OCI-LY7 (cell line): ENCODE data around the gene TRPC1. TPM values are rescaled to one million over a fixed set of nuclear protein-coding genes. Genes with fewer than 3 reads are reported as not detected.

Experiments
- Bru-seq: library from RNA; stranded (reverse); fragments of 400-500 nt; gene quantifications from one replicate; lab custom pipeline; 2021; lab: Mats Ljungman, UMichigan
- BruChase-seq, 2 experiments: library from RNA; stranded (reverse); fragments of 400-500 nt; gene quantifications; one replicate each; lab custom pipeline; 2021; lab: Mats Ljungman, UMichigan
- BruUV-seq: library from RNA; stranded (reverse); fragments of 400-500 nt; replicated peaks from 2 replicates; lab custom pipeline; 2021; lab: Mats Ljungman, UMichigan
- CTCF ChIA-PET: fragments of 300-600 bp; sonication (Branson Sonifier 250); formaldehyde crosslinking; loops from one replicate; lab custom pipeline; 2022; ENCODE audit warnings: antibody characterized with exemption; ENCODE audit not compliant: unreplicated experiment; lab: Charles Lee
- POLR2A ChIA-PET: fragments of 300-600 bp; sonication (Branson Sonifier 250); formaldehyde crosslinking; loops from one replicate; lab custom pipeline; 2022; ENCODE audit warnings: antibody characterized with exemption; lab: Charles Lee
- DNase-seq: peaks from one replicate; pipeline ENCODE4 v3.0.0-alpha.2; 2015; ENCODE audit warnings: low spot score
- H2AFZ ChIP-seq: fragments of 200-600 bp; sonication (generic), shearing (Covaris generic); 2 replicates; pipeline ENCODE4 v1.6.1; 2014; ENCODE audit warnings: mild to moderate bottlenecking, antibody characterized with exemption, low read length, moderate library complexity
- H3K27ac ChIP-seq: fragments of 200-600 bp; sonication (generic); 2 replicates; pipeline ENCODE4 v1.5.1; 2014; ENCODE audit warnings: mixed run types, low read depth, mild to moderate bottlenecking, moderate library complexity, low read length, inconsistent platforms; ENCODE audit not compliant: poor library complexity, severe bottlenecking
- H3K36me3 ChIP-seq: fragments of 200-600 bp; sonication (generic); 2 replicates; pipeline ENCODE4 v1.6.1; 2014; ENCODE audit warnings: mild to moderate bottlenecking, antibody characterized with exemption, low read length, moderate library complexity, mixed read lengths; ENCODE audit not compliant: insufficient read depth
- H3K4me1 ChIP-seq: fragments of 200-600 bp; sonication (generic); 2 replicates; pipeline ENCODE4 v1.5.1; 2014; ENCODE audit warnings: mild to moderate bottlenecking, low read length; ENCODE audit not compliant: insufficient read depth, poor library complexity, severe bottlenecking
- H3K4me2 ChIP-seq: fragments of 200-600 bp; sonication (generic); 2 replicates; pipeline ENCODE4 v1.6.1; 2014; ENCODE audit warnings: mild to moderate bottlenecking, low read length
- H3K4me3 ChIP-seq: fragments of 200-600 bp; sonication (generic); 2 replicates; pipeline ENCODE4 v1.5.1; 2014; ENCODE audit warnings: mild to moderate bottlenecking, low read depth, low read length; ENCODE audit not compliant: poor library complexity, severe bottlenecking
- H3K79me2 ChIP-seq: fragments of 200-600 bp; sonication (generic); 2 replicates; pipeline ENCODE4 v1.6.1; 2016; ENCODE audit warnings: low read depth, mild to moderate bottlenecking, low read length, moderate library complexity, mixed read lengths; ENCODE audit not compliant: insufficient read depth
- H3K9me2 ChIP-seq: fragments of 200-600 bp; sonication (generic); 2 replicates; pipeline ENCODE4 v1.6.1; 2016; ENCODE audit warnings: mild to moderate bottlenecking, low read length, mixed read lengths; ENCODE audit not compliant: insufficient read depth
- H3K9me3 ChIP-seq: fragments of 200-600 bp; sonication (generic); 2 replicates; pipeline ENCODE4 v1.6.1; 2014; ENCODE audit warnings: mild to moderate bottlenecking, mixed run types, low read length, mixed read lengths
- H4K20me1 ChIP-seq: fragments of 200-600 bp; sonication (generic); 2 replicates; pipeline ENCODE4 v1.6.1; 2014; ENCODE audit warnings: mild to moderate bottlenecking, antibody characterized with exemption, low read length, moderate library complexity, mixed read lengths; ENCODE audit not compliant: insufficient read depth
- EZH2phosphoT487 ChIP-seq: fragments of 200-600 bp; sonication (generic); IDR thresholded peaks from 2 replicates; pipeline ENCODE4 v1.6.1; 2018; ENCODE audit warnings: low read depth, borderline replicate concordance, mild to moderate bottlenecking, mixed run types, antibody characterized with exemption, low read length, moderate library complexity, mixed read lengths
- intact Hi-C: fragments of 100-400 bp; cut with micrococcal nuclease; formaldehyde crosslinking; loops from one replicate; pipeline ENCODE4 v1.10.0; 2022; ENCODE audit not compliant: unreplicated experiment
- long read RNA-seq: library from polyadenylated mRNA; stranded (forward); transcript quantifications from one replicate; pipeline ENCODE4 v2.0.0, GENCODE V29; 2022
- total RNA-seq, 2 experiments: library from RNA; depleted of rRNA in 1 of 2; stranded (reverse); fragments of >200 nt in 1 of 2; shearing (Covaris generic) in 1 of 2; gene quantifications; 2 replicates each; pipeline ENCODE4 v1.2.3, GENCODE V29; 2014 to 2022
- TF ChIP-seq, protein P1 (sequence below): fragments of 200-600 bp; sonication (generic); conservative IDR thresholded peaks from 2 replicates; pipeline ENCODE4 v1.5.1; 2014; ENCODE audit warnings: mild to moderate bottlenecking, antibody characterized with exemption, low read length, moderate library complexity, mixed read lengths

TRPC1 gene
- total RNA-seq (2014; rRNA removed; shearing (Covaris generic)) (0.60 and 2.3 TPM in 2 replicates), total RNA-seq (2022) (0.74 and 3.4 TPM in 2 replicates), Bru-seq, nascent RNA (percentile 38 among the genes with signal in this experiment), BruChase-seq, experiment 1, labeled RNA remaining after a 6-hour chase (percentile 40 among the genes with signal in this experiment), BruChase-seq, experiment 2, labeled RNA remaining after a 2-hour chase (percentile 44 among the genes with signal in this experiment)
- long read RNA-seq, full-length matches to known transcripts: 1 of 4 reads
- long read RNA-seq, partial matches to known transcripts: 2 of 4 reads
- long read RNA-seq, other reads (novel, unspliced or antisense): 1 of 4 reads

DNA sequence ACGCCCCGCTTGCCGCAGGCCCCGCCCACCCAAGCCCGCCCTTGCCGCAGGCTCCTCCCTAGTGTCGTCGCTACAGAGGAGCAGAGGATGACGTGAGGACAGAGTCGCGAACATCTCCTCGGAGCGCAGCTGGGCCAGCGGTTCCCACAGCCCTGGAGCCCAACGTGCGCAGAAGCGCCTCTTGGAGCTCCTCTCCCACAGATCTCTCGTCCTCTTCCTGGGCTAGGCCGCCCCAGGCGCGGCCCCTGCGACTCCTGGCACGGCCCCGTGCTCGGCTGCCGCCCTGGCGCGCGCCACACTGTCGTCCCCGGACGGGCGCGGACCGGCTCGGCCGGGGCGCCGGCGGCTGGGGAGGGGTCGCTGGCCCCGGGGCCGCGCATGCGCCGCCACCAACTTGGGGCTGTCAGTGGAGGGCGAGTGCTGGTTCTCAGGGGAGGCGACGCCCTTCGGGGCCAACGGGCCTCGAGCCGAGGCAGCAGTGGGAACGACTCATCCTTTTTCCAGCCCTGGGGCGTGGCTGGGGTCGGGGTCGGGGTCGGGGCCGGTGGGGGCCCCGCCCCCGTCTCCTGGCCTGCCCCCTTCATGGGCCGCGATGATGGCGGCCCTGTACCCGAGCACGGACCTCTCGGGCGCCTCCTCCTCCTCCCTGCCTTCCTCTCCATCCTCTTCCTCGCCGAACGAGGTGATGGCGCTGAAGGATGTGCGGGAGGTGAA, at the start of gene TRPC1:
TSS of gene TRPC1 (plus strand) at position 67 of the 714 bp plus-strand sequence. CDS start at position 593, 526 bp downstream.
- Histone ChIP-seq H3K27ac (no peak within 1 kb of the TSS), H3K4me2 (peak within 1 kb of the TSS; percentile 88), H3K9me2 (no peaks in the 10 kb centered on the region), H3K79me2 (no peaks in the 10 kb centered on the region), H3K4me3 (peak within 1 kb of the TSS; percentile 74), H3K36me3 (no peaks in the 10 kb centered on the region), H3K9me3 (no peaks in the 10 kb centered on the region), H4K20me1 (no peaks in the 10 kb centered on the region), H3K4me1 (peaks cover 3% of the 10 kb centered on the region), H2AFZ (peak within 1 kb of the TSS; percentile 97)
- TF ChIP-seq, protein P1, sequence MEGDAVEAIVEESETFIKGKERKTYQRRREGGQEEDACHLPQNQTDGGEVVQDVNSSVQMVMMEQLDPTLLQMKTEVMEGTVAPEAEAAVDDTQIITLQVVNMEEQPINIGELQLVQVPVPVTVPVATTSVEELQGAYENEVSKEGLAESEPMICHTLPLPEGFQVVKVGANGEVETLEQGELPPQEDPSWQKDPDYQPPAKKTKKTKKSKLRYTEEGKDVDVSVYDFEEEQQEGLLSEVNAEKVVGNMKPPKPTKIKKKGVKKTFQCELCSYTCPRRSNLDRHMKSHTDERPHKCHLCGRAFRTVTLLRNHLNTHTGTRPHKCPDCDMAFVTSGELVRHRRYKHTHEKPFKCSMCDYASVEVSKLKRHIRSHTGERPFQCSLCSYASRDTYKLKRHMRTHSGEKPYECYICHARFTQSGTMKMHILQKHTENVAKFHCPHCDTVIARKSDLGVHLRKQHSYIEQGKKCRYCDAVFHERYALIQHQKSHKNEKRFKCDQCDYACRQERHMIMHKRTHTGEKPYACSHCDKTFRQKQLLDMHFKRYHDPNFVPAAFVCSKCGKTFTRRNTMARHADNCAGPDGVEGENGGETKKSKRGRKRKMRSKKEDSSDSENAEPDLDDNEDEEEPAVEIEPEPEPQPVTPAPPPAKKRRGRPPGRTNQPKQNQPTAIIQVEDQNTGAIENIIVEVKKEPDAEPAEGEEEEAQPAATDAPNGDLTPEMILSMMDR: no peak
- TF ChIP-seq EZH2phosphoT487: no peak
- intact Hi-C loops: loop anchor here (5.0 kb wide), 1 partner anchor 127 kb away; the partner anchor contains the start of gene PLS1
- ChIA-PET POLR2A (interaction anchor here (1.4 kb wide), 1 partner anchor 134 kb away, joined by 3 read pairs; no protein-coding TSS in a partner anchor), CTCF (no interaction called here)
- DNase-seq: peak; percentile 81
- no TSS peak for BruUV-seq

DNA sequence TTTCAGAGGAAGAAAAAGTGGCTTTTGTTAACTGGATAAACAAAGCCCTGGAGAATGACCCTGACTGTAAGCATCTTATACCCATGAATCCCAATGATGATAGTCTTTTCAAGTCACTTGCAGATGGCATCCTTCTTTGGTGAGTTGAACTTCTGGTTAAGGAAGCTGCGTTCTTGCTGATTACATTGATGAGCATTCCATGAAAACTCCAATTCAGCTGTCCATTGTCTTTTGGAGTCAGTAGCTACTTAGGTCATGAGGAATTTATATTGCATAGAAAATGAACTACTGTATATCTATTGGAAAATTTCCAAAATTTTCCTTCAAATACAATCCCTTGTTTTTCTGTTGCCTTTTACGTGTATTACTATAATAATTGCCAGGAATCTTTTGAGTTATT, 47.7 kb upstream of the TRPC1 start:
- Histone ChIP-seq H3K79me2 (no peaks in the 10 kb centered on the region), H3K4me1 (no peaks in the 10 kb centered on the region), H3K9me2 (no peaks in the 10 kb centered on the region), H3K36me3 (no peaks in the 10 kb centered on the region), H4K20me1 (no peaks in the 10 kb centered on the region), H3K9me3 (no peaks in the 10 kb centered on the region), H3K4me3 (no peak overlapping the region), H3K4me2 (no peak overlapping the region), H3K27ac (no peak overlapping the region), H2AFZ (no peak overlapping the region)
- BruUV-seq: no TSS peak
- ChIA-PET CTCF (no interaction called here), POLR2A (no interaction called here)
- intact Hi-C loops: no loop called here
- DNase-seq: no peak
- TF ChIP-seq, protein P1: no peak
- TF ChIP-seq EZH2phosphoT487: no peak
